B cell (primary cell): ENCODE measurements around the gene TENT4B. TPM values are rescaled to one million over a fixed set of nuclear protein-coding genes. Genes with fewer than 3 reads are reported as not detected.

Source experiments
- ATAC-seq: fragments of 200-7000 bp; cut with Tn5 transposase; one replicate; pipeline ENCODE4 v1.10.0; 2021; ENCODE audit warnings: low read depth, mild to moderate bottlenecking, moderate number of reproducible peaks, moderate library complexity
- CTCF ChIA-PET: fragments of 350-600 bp; sonication (Branson Sonifier 250); formaldehyde crosslinking; loops from one replicate; lab custom pipeline; 2021; ENCODE audit warnings: antibody characterized with exemption, inconsistent platforms; lab: Charles Lee
- POLR2A ChIA-PET: fragments of 350-600 bp; sonication (Branson Sonifier 250); formaldehyde crosslinking; loops from one replicate; lab custom pipeline; 2021; ENCODE audit warnings: antibody characterized with exemption; lab: Charles Lee
- DNase-seq: peaks from one replicate; pipeline ENCODE4 v3.0.0; 2013
- H2AFZ ChIP-seq: 2 replicates; pipeline ENCODE4 v1.6.1; 2012; ENCODE audit warnings: mild to moderate bottlenecking, low read depth, low read length; ENCODE audit not compliant: insufficient read depth, poor library complexity, severe bottlenecking
- H3K27ac ChIP-seq, 2 donors: 1 replicate in 1 of 2; 2 replicates in 1 of 2; pipeline ENCODE4 v1.5.1; 2012 to 2013; ENCODE audit warnings: low read length in 2 of 2, mild to moderate bottlenecking in 2 of 2, moderate library complexity in 1 of 2
- H3K27me3 ChIP-seq, 4 experiments: fragments of 200-600 bp in 1 of 4; sonication (generic) in 1 of 4; replicated peaks in 1 of 4; 1 replicate in 2 of 4; 2 replicates in 2 of 4; pipeline versions ENCODE4 v1.6.1 to v1.7.0; 2013 to 2016; ENCODE audit warnings: low read length in 3 of 4, mild to moderate bottlenecking in 2 of 4, mixed read lengths in 1 of 4, moderate library complexity in 1 of 4; ENCODE audit not compliant: insufficient read depth in 4 of 4, control insufficient read depth in 3 of 4; ENCODE audit errors: control extremely low read depth in 1 of 4
- H3K36me3 ChIP-seq, 2 experiments: replicated peaks in 1 of 2; 1 replicate in 1 of 2; 2 replicates in 1 of 2; pipeline versions ENCODE4 v1.6.1 to v1.7.1; 2013; ENCODE audit warnings: low read length in 1 of 2; ENCODE audit not compliant: insufficient read depth in 2 of 2, control insufficient read depth in 1 of 2; ENCODE audit errors: control extremely low read depth in 1 of 2, extremely low read depth in 1 of 2
- H3K4me1 ChIP-seq, 2 donors: fragments of 200-600 bp in 1 of 2; sonication (generic) in 1 of 2; 1 replicate in 1 of 2; 2 replicates in 1 of 2; pipeline versions ENCODE4 v1.5.1 to v1.6.1; 2013 to 2017; ENCODE audit warnings: low read length in 2 of 2; ENCODE audit not compliant: control insufficient read depth in 2 of 2, insufficient read depth in 2 of 2
- H3K4me2 ChIP-seq: replicated peaks from 2 replicates; pipeline ENCODE3; 2012; ENCODE audit warnings: mild to moderate bottlenecking, low read depth, low read length; ENCODE audit not compliant: poor library complexity, severe bottlenecking
- H3K4me3 ChIP-seq, 5 experiments: fragments of 200-600 bp in 1 of 5; sonication (generic) in 1 of 5; 1 replicate in 3 of 5; 2 replicates in 2 of 5; pipeline versions ENCODE4 v1.5.1 to v1.7.0; 2011 to 2016; ENCODE audit warnings: low read length in 4 of 5, mild to moderate bottlenecking in 4 of 5, low read depth in 2 of 5, control low read depth in 1 of 5, moderate library complexity in 1 of 5; ENCODE audit not compliant: insufficient read depth in 1 of 5; ENCODE audit errors: control extremely low read depth in 1 of 5, extremely low read depth in 1 of 5
- H3K79me2 ChIP-seq: fragments of 200-600 bp; sonication (generic); one replicate; pipeline ENCODE4 v1.6.0; 2016; ENCODE audit warnings: low read length; ENCODE audit not compliant: control insufficient read depth, insufficient read depth
- H3K9ac ChIP-seq: fragments of 200-600 bp; sonication (generic); 2 replicates; pipeline ENCODE4 v1.6.1; 2017; ENCODE audit warnings: mild to moderate bottlenecking, low read length, moderate library complexity
- H3K9me3 ChIP-seq, 3 donors: one replicate each; pipeline versions ENCODE4 v1.6.1 to v1.7.1; 2013; ENCODE audit warnings: low read length in 2 of 3; ENCODE audit not compliant: control insufficient read depth in 2 of 3, insufficient read depth in 1 of 3; ENCODE audit errors: control extremely low read depth in 1 of 3
- H4K20me1 ChIP-seq: 2 replicates; pipeline ENCODE4 v1.6.0; 2012; ENCODE audit warnings: mild to moderate bottlenecking, low read length; ENCODE audit not compliant: insufficient read depth, control insufficient read depth, poor library complexity, severe bottlenecking
- H3K27ac Mint-ChIP-seq: one replicate; pipeline ENCODE4 v1.8.0; 2021; ENCODE audit warnings: mixed read lengths
- H3K27me3 Mint-ChIP-seq: one replicate; pipeline ENCODE4 v1.8.0; 2021; ENCODE audit warnings: mixed read lengths
- H3K4me1 Mint-ChIP-seq: one replicate; pipeline ENCODE4 v1.8.0; 2021; ENCODE audit warnings: mixed read lengths
- H3K4me3 Mint-ChIP-seq: one replicate; pipeline ENCODE4 v1.8.0; 2021; ENCODE audit warnings: mixed read lengths
- H3K9me3 Mint-ChIP-seq: one replicate; pipeline ENCODE4 v1.8.0; 2022; ENCODE audit warnings: mixed read lengths; ENCODE audit not compliant: insufficient read depth
- EZH2 ChIP-seq: IDR thresholded peaks from 2 replicates; pipeline ENCODE4 v1.6.1; 2012; ENCODE audit warnings: borderline replicate concordance, low read depth, mild to moderate bottlenecking, moderate library complexity, low read length; ENCODE audit not compliant: insufficient read depth, poor library complexity, severe bottlenecking
- WGBS: methylation state at CpG from one replicate; pipeline ENCODE4 v1.1.5; 2013; ENCODE audit warnings: missing lambda C conversion rate; ENCODE audit not compliant: insufficient coverage; 5-methylcytosine and 5-hydroxymethylcytosine counted together
- intact Hi-C: fragments of 100-400 bp; cut with micrococcal nuclease; formaldehyde crosslinking; loops from one replicate; pipeline ENCODE4 v1.10.0; 2022
- polyA plus RNA-seq: library from polyadenylated mRNA; depleted of rRNA; stranded (reverse); fragments of >200 nt; gene quantifications from 2 replicates; pipeline ENCODE4 v1.2.3, GENCODE V29; 2012
- total RNA-seq, 2 donors: library from RNA; stranded (reverse); fragments of 120-200 nt in 1 of 2; gene quantifications; 1 replicate in 1 of 2; 2 replicates in 1 of 2; pipeline versions ENCODE4 v1.2.3 to v1.2.4, GENCODE V29; 2013 to 2022
- TF ChIP-seq, protein P1 (sequence below): fragments of 200-600 bp; IDR thresholded peaks from one replicate; pipeline ENCODE4 v1.8.0; 2022; ENCODE audit warnings: antibody characterized with exemption, mild to moderate bottlenecking

Gene TENT4B
- total and polyA plus RNA-seq, 2 donors (not counting 1 experiment from before 2014, with no cell fraction given), result 6.1 to 17.1 TPM

DNA sequence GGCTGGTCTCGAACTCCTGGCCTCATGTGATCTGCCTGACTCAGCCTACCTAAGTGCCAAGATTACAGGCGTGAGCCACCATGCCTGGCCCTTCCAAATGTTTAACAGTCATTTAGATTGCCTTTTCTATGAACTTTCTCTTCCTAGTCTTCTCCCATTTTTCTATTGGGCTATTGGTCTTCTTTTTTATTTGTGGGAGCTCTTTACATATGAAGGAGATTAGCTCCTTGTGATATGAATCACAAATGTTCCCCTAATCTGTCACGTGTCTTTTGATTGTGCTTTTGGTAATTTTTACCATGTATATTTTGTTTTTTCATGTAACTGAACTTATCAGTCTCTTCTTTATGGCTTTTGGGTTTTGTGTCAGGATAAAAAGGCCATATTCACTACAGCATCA lies 125.1 kb downstream of the TENT4B start:
- no peaks in the 10 kb centered on the region for H3K9me3 ChIP-seq
- no peak overlapping the region for H3K9ac ChIP-seq
- no peak overlapping the region for H3K4me3 ChIP-seq
- peaks cover 96% of the 10 kb centered on the region for H3K79me2 ChIP-seq
- WGBS, result 71% methylated on average over 2 of the region's 3 CpGs
- DNase-seq, result no peak
- ChIA-PET CTCF (interaction anchor here (0.6 to 8.8 kb wide), 6 partner anchors 14 to 80 kb away, joined by 3 to 63 read pairs (median 4); partner anchors contain the start of gene ADCY7), POLR2A (interaction anchor here (0.6 kb wide), 1 partner anchor 30 kb away, joined by 5 read pairs; no protein-coding TSS in a partner anchor)
- Mint-ChIP-seq H3K27ac (peak overlapping the region; percentile 100), H3K4me1 (peaks cover 91% of the 10 kb centered on the region), H3K27me3 (no peaks in the 10 kb centered on the region), H3K4me3 (peak overlapping the region; percentile 63), H3K9me3 (peaks cover 4% of the 10 kb centered on the region)
- peaks cover 93 to 99% of the 10 kb centered on the region in 2 donors for H3K4me1 ChIP-seq
- TF ChIP-seq, protein P1, sequence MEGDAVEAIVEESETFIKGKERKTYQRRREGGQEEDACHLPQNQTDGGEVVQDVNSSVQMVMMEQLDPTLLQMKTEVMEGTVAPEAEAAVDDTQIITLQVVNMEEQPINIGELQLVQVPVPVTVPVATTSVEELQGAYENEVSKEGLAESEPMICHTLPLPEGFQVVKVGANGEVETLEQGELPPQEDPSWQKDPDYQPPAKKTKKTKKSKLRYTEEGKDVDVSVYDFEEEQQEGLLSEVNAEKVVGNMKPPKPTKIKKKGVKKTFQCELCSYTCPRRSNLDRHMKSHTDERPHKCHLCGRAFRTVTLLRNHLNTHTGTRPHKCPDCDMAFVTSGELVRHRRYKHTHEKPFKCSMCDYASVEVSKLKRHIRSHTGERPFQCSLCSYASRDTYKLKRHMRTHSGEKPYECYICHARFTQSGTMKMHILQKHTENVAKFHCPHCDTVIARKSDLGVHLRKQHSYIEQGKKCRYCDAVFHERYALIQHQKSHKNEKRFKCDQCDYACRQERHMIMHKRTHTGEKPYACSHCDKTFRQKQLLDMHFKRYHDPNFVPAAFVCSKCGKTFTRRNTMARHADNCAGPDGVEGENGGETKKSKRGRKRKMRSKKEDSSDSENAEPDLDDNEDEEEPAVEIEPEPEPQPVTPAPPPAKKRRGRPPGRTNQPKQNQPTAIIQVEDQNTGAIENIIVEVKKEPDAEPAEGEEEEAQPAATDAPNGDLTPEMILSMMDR, result no peak
- no peak for TF ChIP-seq EZH2
- intact Hi-C loops, result no loop called here
- H2AFZ ChIP-seq, result no peak overlapping the region
- H3K4me2 ChIP-seq, result peak overlapping the region; percentile 63
- no peaks in the 10 kb centered on the region for H3K27me3 ChIP-seq
- no peak for ATAC-seq
- H3K27ac ChIP-seq, result peak overlapping the region; percentile 9 to 93
- H4K20me1 ChIP-seq, result peaks cover 20% of the 10 kb centered on the region
- H3K36me3 ChIP-seq, result peaks cover 0 to 4% of the 10 kb centered on the region in 2 experiments

DNA sequence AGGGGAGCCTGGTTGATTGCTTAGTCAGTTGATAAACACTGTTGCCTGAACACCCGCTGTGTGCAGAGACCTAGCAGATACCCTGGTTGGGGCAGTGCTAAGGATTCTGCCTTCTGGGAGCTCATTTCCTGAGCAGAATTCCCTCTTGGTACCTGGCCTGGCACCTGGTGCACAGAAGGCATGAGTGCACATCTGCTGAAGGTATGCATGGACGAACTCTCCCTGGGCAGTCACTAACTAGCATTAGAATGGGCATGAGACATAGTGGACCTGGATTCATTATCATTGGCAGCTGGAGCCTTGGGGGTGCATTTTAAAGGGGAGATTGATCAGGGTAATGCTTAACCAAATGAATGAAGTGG lies 126.4 kb downstream of the TENT4B start:
- intact Hi-C loops, result no loop called here
- H3K4me1 ChIP-seq, result peaks cover 97 to 100% of the 10 kb centered on the region in 2 donors
- ATAC-seq (no peak), DNase-seq (no peak)
- Mint-ChIP-seq H3K27ac (peak overlapping the region; percentile 100), H3K27me3 (no peaks in the 10 kb centered on the region), H3K4me1 (peaks cover 91% of the 10 kb centered on the region), H3K4me3 (peak overlapping the region; percentile 63), H3K9me3 (peaks cover 4% of the 10 kb centered on the region)
- H3K4me3 ChIP-seq, result peak overlapping the region in 1 of 5 experiments; percentile 32
- peak overlapping the region; percentile 15 to 93 for H3K27ac ChIP-seq
- ChIA-PET POLR2A (interaction anchor here (0.6 kb wide), 1 partner anchor 22 kb away, joined by 3 read pairs; no protein-coding TSS in a partner anchor), CTCF (interaction anchor here (1.1 to 8.8 kb wide), 5 partner anchors 10 to 75 kb away, joined by 3 to 63 read pairs (median 5); partner anchors contain the start of gene ADCY7)
- no peaks in the 10 kb centered on the region for H3K9me3 ChIP-seq
- peaks cover 0 to 6% of the 10 kb centered on the region in 2 experiments for H3K36me3 ChIP-seq
- peaks cover 32% of the 10 kb centered on the region for H4K20me1 ChIP-seq
- H3K79me2 ChIP-seq, result peaks cover 100% of the 10 kb centered on the region
- 22% methylated on average over 2 of the region's 2 CpGs for WGBS
- TF ChIP-seq, protein P1, result no peak
- TF ChIP-seq EZH2, result no peak
- H3K27me3 ChIP-seq, result no peaks in the 10 kb centered on the region
- no peak overlapping the region for H2AFZ ChIP-seq
- H3K9ac ChIP-seq, result peak overlapping the region; percentile 16
- peak overlapping the region; percentile 63 for H3K4me2 ChIP-seq
